Measurements from ENCODE around the gene COL4A2. TPM values are rescaled to one million over a fixed set of nuclear protein-coding genes. Genes with fewer than 3 reads are reported as not detected.

The COL4A2 gene
- total RNA-seq, 4 donors from 2014 or later = 56.6 to 139 (median 89.1) TPM

DNA sequence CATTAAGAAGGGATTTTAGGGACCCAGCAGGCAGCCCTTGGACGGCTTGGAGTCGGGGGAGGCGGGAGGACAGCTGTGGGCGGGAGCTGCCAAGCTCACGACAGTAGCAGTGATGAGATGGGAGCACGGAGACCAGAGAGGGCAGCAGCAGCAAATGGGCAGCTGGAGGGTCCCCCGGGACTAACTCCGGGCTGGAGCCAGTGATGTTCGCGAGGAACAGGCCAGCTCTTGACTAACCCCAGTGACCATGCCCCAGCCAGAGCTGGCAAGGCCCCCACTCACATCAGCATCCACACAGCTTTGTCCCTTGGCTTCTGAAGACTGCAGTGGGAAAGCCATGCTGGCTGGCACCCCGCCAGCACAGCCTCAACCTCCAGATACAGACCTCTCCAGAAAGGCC, 172.6 kb downstream of the COL4A2 start:
- H3K4me3 ChIP-seq = no peak overlapping the region
- no peaks in the 10 kb centered on the region for H3K27me3 ChIP-seq
- peaks cover 0 to 34% (median 0%) of the 10 kb centered on the region in 3 donors for H3K36me3 ChIP-seq
- TF ChIP-seq POLR2A (IDR thresholded peaks at IDR 0.05) = no peak
- TF ChIP-seq, protein P1, sequence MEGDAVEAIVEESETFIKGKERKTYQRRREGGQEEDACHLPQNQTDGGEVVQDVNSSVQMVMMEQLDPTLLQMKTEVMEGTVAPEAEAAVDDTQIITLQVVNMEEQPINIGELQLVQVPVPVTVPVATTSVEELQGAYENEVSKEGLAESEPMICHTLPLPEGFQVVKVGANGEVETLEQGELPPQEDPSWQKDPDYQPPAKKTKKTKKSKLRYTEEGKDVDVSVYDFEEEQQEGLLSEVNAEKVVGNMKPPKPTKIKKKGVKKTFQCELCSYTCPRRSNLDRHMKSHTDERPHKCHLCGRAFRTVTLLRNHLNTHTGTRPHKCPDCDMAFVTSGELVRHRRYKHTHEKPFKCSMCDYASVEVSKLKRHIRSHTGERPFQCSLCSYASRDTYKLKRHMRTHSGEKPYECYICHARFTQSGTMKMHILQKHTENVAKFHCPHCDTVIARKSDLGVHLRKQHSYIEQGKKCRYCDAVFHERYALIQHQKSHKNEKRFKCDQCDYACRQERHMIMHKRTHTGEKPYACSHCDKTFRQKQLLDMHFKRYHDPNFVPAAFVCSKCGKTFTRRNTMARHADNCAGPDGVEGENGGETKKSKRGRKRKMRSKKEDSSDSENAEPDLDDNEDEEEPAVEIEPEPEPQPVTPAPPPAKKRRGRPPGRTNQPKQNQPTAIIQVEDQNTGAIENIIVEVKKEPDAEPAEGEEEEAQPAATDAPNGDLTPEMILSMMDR (IDR thresholded peaks at IDR 0.05) = no peak
- no peaks in the 10 kb centered on the region for H3K4me1 ChIP-seq
- no peak for DNase-seq
- H3K9me3 ChIP-seq = no peaks in the 10 kb centered on the region
- no peak overlapping the region for H3K27ac ChIP-seq

DNA sequence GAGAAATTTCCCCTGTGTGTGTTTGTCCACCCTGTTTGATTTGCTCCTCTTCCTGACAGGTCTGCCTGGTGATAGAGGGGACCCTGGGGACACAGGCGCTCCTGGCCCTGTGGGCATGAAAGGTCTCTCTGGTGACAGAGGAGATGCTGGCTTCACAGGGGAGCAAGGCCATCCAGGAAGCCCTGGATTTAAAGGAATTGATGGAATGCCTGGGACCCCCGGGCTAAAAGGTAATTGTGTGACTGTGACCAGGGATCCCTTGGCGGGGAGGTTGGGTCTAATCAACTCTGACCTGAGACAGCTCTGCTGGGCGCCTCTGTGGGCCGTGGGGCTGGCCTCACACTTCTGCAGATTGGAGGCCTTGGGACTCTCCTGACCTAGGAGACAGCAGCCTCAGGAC, 173.1 kb downstream of the COL4A2 start:
- H3K27ac ChIP-seq = peak overlapping the region in 2 of 4 donors; percentile 19 to 31
- H3K9me3 ChIP-seq = no peaks in the 10 kb centered on the region
- peaks cover 0 to 36% (median 0%) of the 10 kb centered on the region in 3 donors for H3K36me3 ChIP-seq
- no peak for DNase-seq
- H3K4me1 ChIP-seq = no peaks in the 10 kb centered on the region
- H3K27me3 ChIP-seq = no peaks in the 10 kb centered on the region
- no peak overlapping the region for H3K4me3 ChIP-seq
- TF ChIP-seq, protein P1 (IDR thresholded peaks at IDR 0.05) = no peak
- no peak for TF ChIP-seq POLR2A (IDR thresholded peaks at IDR 0.05)

DNA sequence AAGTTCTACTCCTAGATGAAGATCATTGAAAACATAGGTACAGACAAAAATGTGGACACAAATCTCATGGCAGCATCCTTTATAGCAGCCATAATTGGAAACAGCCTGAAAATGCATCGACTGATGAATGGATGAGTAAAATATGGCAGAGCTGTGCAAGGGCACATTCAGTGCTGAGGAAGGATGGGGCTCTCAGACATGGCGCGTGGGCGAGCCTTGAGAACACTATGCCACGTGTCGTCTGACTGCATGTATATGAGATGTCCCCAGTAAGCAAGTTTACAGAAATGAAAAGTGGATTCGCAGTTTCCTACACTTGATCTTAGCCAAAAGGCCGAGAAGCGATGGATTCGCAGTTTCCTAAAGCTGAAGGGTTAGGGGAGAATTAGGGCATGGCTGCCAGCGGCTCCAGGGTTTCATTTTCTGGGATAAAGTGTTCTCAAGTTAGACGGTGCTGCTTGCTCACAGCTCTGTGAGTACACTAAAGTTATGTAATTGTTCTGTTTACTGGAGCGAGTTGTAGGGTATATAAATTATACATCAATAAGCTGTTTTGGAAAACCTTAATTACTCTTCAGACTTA, 176.4 kb downstream of the COL4A2 start:
- Histone ChIP-seq H3K36me3 (peaks cover 0 to 22% (median 0%) of the 10 kb centered on the region in 3 donors), H3K4me1 (no peaks in the 10 kb centered on the region), H3K27ac (no peak overlapping the region), H3K9me3 (no peaks in the 10 kb centered on the region), H3K27me3 (no peaks in the 10 kb centered on the region), H3K4me3 (no peak overlapping the region)
- no peak for DNase-seq
- TF ChIP-seq, protein P1 (IDR thresholded peaks at IDR 0.05) = no peak
- TF ChIP-seq POLR2A (IDR thresholded peaks at IDR 0.05) = no peak

DNA sequence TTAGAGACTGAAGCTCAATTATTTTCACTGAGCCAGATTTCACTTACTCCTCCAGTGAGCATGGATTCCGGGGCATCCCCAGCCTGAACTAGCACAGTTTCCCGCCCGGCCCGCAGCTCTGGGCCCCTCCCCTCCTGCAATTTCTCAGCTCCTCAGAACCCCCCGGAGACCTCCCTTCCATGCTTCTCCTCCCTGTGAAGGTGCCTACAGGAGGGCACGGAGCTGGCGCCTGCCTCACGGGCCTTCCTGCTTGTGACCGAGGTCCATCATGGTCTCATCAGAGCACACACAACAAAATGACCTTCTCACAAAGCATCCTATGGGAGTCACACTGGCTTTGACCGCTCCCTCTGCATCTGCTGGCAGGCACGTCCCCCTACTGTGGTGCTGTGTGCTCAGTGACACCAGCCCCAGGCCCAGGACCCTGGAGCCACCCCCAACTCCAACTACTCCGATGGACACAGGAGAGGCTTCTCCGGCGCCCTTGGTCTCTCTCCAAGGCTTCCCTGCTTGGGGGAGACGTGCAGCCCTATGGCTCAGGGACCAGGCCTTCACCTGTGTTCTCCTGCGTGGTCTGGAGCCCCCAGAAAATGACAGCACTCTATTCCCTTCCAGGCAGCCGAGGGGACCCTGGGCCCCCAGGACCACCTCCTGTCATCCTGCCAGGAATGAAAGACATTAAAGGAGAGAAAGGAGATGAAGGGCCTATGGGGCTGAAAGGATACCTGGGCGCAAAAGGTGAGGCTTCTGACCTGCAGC, 177.4 kb downstream of the COL4A2 start:
- H3K4me3 ChIP-seq = no peak overlapping the region
- DNase-seq = no peak
- H3K9me3 ChIP-seq = no peaks in the 10 kb centered on the region
- no peaks in the 10 kb centered on the region for H3K4me1 ChIP-seq
- no peaks in the 10 kb centered on the region for H3K27me3 ChIP-seq
- no peak overlapping the region for H3K27ac ChIP-seq
- TF ChIP-seq, protein P1 (IDR thresholded peaks at IDR 0.05) = no peak
- no peak for TF ChIP-seq POLR2A (IDR thresholded peaks at IDR 0.05)
- H3K36me3 ChIP-seq = peaks cover 0 to 22% (median 0%) of the 10 kb centered on the region in 3 donors

DNA sequence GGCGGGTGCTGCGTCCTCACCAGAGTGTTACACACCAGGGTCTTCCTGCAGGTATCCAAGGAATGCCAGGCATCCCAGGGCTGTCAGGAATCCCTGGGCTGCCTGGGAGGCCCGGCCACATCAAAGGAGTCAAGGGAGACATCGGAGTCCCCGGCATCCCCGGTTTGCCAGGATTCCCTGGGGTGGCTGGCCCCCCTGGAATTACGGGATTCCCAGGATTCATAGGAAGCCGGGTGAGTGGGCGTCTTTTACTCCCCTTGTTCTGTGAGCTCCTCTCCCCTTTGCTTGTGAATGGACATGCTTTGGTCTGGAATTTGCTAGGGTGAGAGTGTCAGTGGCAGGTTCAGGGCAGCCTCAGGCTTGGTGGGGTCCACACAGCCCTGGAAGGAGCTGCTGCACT, 178.5 kb downstream of the COL4A2 start:
- Histone ChIP-seq H3K4me3 (no peak overlapping the region), H3K27ac (no peak overlapping the region), H3K4me1 (no peaks in the 10 kb centered on the region), H3K36me3 (peaks cover 0 to 23% (median 0%) of the 10 kb centered on the region in 3 donors), H3K27me3 (no peaks in the 10 kb centered on the region), H3K9me3 (no peaks in the 10 kb centered on the region)
- TF ChIP-seq POLR2A (IDR thresholded peaks at IDR 0.05) = no peak
- TF ChIP-seq, protein P1 (IDR thresholded peaks at IDR 0.05) = no peak
- no peak for DNase-seq
